Breast epithelium (tissue), 4 donors: ENCODE measurements around the gene ZNF83. TPM values are rescaled to one million over a fixed set of nuclear protein-coding genes. Genes with fewer than 3 reads are reported as not detected.
"Not testable (repeated sequence)": the region's sequence is repeated elsewhere in the genome, so short reads cannot be mapped to it uniquely, and the experiment has no call there.

ENCODE experiments used
- DNase-seq, 2 donors: peaks; one replicate each; pipeline ENCODE4 v3.0.0-alpha.2; 2019; ENCODE audit warnings: low spot score in 2 of 2
- H3K27ac ChIP-seq, 2 donors: fragments of 200-600 bp; sonication (generic) in 1 of 2; one replicate each; pipeline ENCODE4 v1.5.1; 2016 to 2019; ENCODE audit warnings: mild to moderate bottlenecking in 1 of 2
- H3K27me3 ChIP-seq, 2 donors: fragments of 200-600 bp; sonication (generic) in 1 of 2; one replicate each; pipeline versions ENCODE4 v1.5.1 to v1.6.0; 2017 to 2019; ENCODE audit warnings: control low read depth in 1 of 2, mild to moderate bottlenecking in 1 of 2
- H3K36me3 ChIP-seq: fragments of 200-600 bp; one replicate; pipeline ENCODE4 v1.5.1; 2019
- H3K4me1 ChIP-seq, 2 donors: fragments of 200-600 bp; sonication (generic); one replicate each; pipeline ENCODE4 v1.5.1; 2016 to 2019; ENCODE audit warnings: control low read depth in 1 of 2
- H3K4me3 ChIP-seq, 3 donors: fragments of 200-600 bp; sonication (generic); 1 replicate in 2 of 3; 2 replicates in 1 of 3; pipeline ENCODE4 v1.5.1; 2016 to 2019; ENCODE audit warnings: mild to moderate bottlenecking in 3 of 3, moderate library complexity in 2 of 3
- H3K9me3 ChIP-seq, 2 donors: fragments of 200-600 bp; sonication (generic) in 1 of 2; one replicate each; pipeline ENCODE4 v1.5.1; 2016 to 2019; ENCODE audit warnings: control low read depth in 1 of 2
- POLR2A ChIP-seq: fragments of 450-650 bp; IDR thresholded peaks from one replicate; pipeline ENCODE4 v1.6.1; 2016; ENCODE audit warnings: antibody characterized with exemption, mild to moderate bottlenecking, moderate library complexity
- POLR2AphosphoS5 ChIP-seq, 3 donors: sonication (generic); formaldehyde crosslinking; IDR thresholded peaks; one replicate each; pipeline ENCODE4 v1.6.1; 2017; ENCODE audit warnings: antibody characterized with exemption in 3 of 3
- intact Hi-C: fragments of 100-400 bp; cut with DNase I; formaldehyde crosslinking; loops from one replicate; pipeline ENCODE4 v1.15.1; 2023; ENCODE audit warnings: low total_unique reads
- total RNA-seq, 3 donors: library from RNA; depleted of rRNA; stranded (reverse); fragments of >200 nt; gene quantifications; one replicate each; pipeline ENCODE4 v1.1.0, GENCODE V29; 2016
- TF ChIP-seq, protein P1 (sequence below), 3 donors: fragments of 450-650 bp; IDR thresholded peaks; one replicate each; pipeline ENCODE4 v1.5.1; 2016 to 2017; ENCODE audit warnings: antibody characterized with exemption in 3 of 3, mild to moderate bottlenecking in 3 of 3, moderate library complexity in 3 of 3

ZNF83 gene
- total RNA-seq, 3 donors from 2014 or later = 61.0 to 120 (median 71.8) TPM

DNA sequence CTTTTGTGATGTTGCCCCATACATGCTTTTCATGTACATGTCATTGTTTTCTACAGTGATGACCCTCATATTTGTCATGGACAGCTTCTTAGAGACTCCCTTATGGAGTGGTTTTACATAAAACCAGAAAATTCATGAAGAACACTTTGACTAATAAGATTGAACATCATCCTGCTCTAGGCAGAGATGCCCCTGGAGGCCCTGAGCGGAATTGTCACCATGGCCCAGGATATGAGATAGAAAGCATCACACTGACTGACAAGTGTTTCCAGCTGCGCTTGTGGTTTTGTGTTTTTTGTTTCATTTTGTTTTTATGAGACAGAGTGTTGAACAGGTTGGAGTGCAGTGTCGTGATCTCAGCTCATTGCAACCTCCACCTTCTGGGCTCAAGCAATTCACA, 45.9 kb downstream of the ZNF83 start:
- no peaks in the 10 kb centered on the region for H3K9me3 ChIP-seq

DNA sequence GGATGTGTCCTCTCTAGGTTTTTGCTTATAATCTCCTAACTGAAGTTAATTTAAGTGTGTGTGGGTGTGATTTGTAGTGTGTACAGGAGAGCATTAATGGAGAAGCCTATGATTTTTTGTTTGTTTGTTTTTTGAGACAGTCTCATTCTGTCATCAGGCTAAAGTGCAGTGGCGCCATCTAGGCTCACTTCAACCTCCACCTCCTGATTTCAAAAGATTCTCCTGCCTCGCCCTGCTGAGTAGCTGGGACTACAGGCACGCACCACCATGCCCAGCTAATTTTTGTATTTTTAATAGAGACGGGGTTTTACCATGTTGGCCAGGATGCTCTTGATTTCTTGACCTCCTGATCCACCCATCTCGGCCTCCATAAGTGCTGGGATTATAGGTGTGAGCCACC, 47.4 kb downstream of the ZNF83 start:
- Histone ChIP-seq H3K4me1 (no peaks in the 10 kb centered on the region), H3K27ac (no peak overlapping the region), H3K9me3 (no peaks in the 10 kb centered on the region), H3K36me3 (no peaks in the 10 kb centered on the region), H3K4me3 (no peak overlapping the region), H3K27me3 (no peaks in the 10 kb centered on the region)
- DNase-seq = no peak
- TF ChIP-seq, protein P1, sequence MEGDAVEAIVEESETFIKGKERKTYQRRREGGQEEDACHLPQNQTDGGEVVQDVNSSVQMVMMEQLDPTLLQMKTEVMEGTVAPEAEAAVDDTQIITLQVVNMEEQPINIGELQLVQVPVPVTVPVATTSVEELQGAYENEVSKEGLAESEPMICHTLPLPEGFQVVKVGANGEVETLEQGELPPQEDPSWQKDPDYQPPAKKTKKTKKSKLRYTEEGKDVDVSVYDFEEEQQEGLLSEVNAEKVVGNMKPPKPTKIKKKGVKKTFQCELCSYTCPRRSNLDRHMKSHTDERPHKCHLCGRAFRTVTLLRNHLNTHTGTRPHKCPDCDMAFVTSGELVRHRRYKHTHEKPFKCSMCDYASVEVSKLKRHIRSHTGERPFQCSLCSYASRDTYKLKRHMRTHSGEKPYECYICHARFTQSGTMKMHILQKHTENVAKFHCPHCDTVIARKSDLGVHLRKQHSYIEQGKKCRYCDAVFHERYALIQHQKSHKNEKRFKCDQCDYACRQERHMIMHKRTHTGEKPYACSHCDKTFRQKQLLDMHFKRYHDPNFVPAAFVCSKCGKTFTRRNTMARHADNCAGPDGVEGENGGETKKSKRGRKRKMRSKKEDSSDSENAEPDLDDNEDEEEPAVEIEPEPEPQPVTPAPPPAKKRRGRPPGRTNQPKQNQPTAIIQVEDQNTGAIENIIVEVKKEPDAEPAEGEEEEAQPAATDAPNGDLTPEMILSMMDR (IDR thresholded peaks at IDR 0.05) = no peak
- intact Hi-C loops = no loop called here

More for the DNA sequence above, 45.9 kb downstream of the ZNF83 start:
- no peaks in the 10 kb centered on the region for H3K36me3 ChIP-seq
- no peak for DNase-seq
- intact Hi-C loops = no loop called here
- no peak overlapping the region for H3K27ac ChIP-seq
- no peak overlapping the region for H3K4me3 ChIP-seq
- TF ChIP-seq POLR2A (no peak), POLR2AphosphoS5 (IDR thresholded peaks at IDR 0.05) (no peak)
- no peaks in the 10 kb centered on the region for H3K4me1 ChIP-seq
- H3K27me3 ChIP-seq = no peaks in the 10 kb centered on the region

DNA sequence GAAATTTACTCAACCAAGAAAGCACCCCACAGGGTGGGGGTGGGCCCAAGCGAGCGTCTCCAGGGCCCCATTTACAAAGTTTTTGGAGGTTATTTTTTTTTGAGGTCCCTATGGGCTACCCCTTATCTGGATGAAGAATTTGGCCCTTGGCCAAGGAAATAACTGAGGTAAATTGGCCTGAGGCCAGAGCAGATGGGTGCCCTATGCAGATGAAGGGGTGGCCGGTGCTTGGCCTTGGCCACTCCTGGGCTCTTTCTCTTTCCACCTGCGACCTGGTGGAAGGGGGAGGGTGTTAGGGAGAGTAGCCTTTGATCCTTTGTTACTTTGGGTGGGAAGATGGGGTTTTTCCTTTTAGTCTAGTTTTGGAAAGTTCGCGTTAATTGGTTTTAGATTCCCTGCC, 52.6 kb downstream of the ZNF83 start:
- Histone ChIP-seq H3K27me3 (no peaks in the 10 kb centered on the region), H3K9me3 (peaks cover 3 to 15% of the 10 kb centered on the region in 2 donors), H3K4me3 (no peak overlapping the region), H3K36me3 (no peaks in the 10 kb centered on the region), H3K4me1 (no peaks in the 10 kb centered on the region), H3K27ac (no peak overlapping the region)
- intact Hi-C loops = no loop called here
- no peak for TF ChIP-seq POLR2AphosphoS5 (IDR thresholded peaks at IDR 0.05)
- TF ChIP-seq POLR2A = no peak
- TF ChIP-seq, protein P1 (IDR thresholded peaks at IDR 0.05) = no peak
- DNase-seq = no peak

DNA sequence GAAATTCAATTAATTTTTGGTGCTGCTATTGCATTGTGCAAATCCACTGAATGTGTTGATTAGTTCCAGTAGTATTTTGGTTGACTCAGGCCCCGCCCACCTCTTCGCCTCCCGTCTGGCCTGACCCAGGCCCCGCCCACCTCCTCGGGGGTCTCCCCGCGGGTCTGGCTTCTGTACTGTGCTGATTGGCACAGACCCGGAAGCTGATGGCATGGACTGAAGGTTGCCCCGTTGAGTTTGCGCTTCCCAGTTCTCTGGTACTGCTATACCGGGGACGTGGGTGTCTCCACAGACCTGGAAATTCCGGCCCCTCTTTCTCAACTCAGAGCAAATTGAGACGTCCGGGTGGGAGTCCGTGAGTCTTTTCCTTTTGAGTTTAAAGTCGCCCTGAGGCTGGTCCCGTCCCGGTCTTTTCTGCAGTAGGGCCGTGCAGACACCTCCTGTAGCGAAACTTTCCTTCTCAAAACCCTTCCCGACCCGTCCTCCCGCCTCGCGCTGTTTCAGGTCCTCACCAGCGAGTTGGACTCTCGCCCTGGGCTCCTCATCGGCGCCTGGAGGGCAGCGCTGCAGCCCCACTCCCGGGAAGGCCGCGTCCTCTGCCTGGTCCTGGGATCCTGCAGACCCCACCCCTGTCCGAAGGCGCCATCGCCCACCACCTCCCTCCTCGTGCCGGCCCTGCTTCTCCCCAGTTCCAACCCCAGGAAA, 53.3 kb downstream of the ZNF83 start:
- H3K9me3 ChIP-seq = peaks cover 3 to 17% of the 10 kb centered on the region in 2 donors
- peak overlapping the region in 1 of 3 donors; percentile 25 for H3K4me3 ChIP-seq
- no peaks in the 10 kb centered on the region for H3K27me3 ChIP-seq
- TF ChIP-seq POLR2AphosphoS5 (IDR thresholded peaks at IDR 0.05) (no peak), POLR2A (no peak)
- TF ChIP-seq, protein P1 (IDR thresholded peaks at IDR 0.05) = no peak
- H3K36me3 ChIP-seq = no peaks in the 10 kb centered on the region
- no peak overlapping the region for H3K27ac ChIP-seq
- DNase-seq = no peak
- no peaks in the 10 kb centered on the region for H3K4me1 ChIP-seq
- intact Hi-C loops = no loop called here

DNA sequence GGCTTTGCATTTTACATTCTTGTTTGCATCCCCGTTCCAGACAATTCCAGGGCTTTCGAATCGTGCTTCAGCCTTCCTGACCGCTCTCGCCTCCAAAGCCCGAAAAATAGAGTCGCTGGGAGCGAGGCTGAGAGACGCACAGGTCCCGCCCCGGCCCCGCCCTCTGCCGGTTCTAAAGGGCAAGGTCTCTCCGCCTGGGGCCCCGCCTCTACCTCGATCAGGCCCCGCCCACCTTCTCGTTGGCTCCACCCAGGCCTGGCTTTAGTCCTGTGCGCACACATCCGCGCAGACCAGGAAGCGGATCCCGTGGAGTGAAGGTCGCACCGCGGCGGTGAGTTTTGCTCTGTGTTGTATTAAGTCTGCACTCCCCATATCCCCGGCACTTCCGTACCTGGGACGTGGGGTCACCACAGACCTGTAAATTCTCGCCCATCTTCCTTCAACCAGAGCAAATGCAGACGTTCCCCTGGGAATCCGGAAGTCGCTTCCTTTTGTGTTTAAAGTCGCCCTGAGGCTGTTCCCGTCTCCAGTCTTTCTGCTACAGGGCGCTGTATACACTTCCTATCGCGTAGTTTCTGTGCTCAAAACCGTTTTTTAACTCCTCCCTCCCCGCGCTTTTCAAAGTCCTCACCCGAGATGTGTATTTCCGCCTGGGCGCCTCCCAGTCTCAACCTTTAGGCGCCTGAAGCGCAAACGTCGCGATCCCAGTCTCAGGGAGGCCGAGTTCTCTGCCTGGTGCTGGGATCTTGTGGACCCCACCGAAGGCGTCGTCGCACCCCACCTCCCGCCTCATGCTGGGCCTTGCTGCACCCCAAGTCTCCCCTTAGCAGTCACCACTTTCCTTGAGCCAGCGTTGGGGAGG, 67.9 kb downstream of the ZNF83 start, which contains the start of gene ZNF701:
TSS of gene ZNF701 (plus strand) at position 288 of the 862 bp plus-strand sequence. CDS start 3,861 bp downstream, outside the sequence.
- DNase-seq = peak; percentile 93 to 98
- no peaks in the 10 kb centered on the region for H3K4me1 ChIP-seq
- TF ChIP-seq POLR2AphosphoS5 (IDR thresholded peaks at IDR 0.05) = peak; percentile 88 to 96 (median 91)
- TF ChIP-seq, protein P1 (IDR thresholded peaks at IDR 0.05) = peak; percentile 18 to 46 (median 39)
- TF ChIP-seq POLR2A = peak; percentile 77
- no peaks in the 10 kb centered on the region for H3K27me3 ChIP-seq
- H3K4me3 ChIP-seq = peak within 1 kb of the TSS; percentile 83 to 84 (median 84)
- H3K9me3 ChIP-seq = no peaks in the 10 kb centered on the region
- H3K36me3 ChIP-seq = no peaks in the 10 kb centered on the region
- H3K27ac ChIP-seq = peak within 1 kb of the TSS; percentile 84 to 90
- intact Hi-C loops = no loop called here

DNA sequence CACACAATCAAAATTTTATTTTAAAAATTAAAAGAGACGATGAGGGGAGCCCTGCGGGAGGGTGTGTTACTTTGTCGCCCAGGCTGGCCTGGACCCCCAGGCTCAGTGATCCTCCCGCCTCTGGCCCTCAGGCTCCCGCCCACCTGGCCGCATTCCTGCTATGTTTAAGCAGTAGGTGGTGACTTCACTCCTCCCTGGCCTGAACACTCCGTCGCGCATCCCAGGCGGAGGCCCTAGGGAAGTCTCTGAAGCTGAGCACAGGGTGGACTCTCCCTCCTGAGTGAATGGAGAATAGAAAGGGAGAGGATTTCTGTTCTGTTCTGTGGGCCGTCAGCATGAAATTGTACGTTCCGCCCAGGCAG, 68.5 kb downstream of the ZNF83 start:
- Histone ChIP-seq H3K4me3 (peak overlapping the region; percentile 83 to 84 (median 84)), H3K27ac (peak overlapping the region; percentile 84 to 90)
- intact Hi-C loops, H3K27me3 ChIP-seq, H3K4me1 ChIP-seq, H3K9me3 ChIP-seq, H3K36me3 ChIP-seq: not testable (repeated sequence)
- peak; percentile 24 to 54 for DNase-seq
